Esophagus squamous epithelium (tissue), 4 donors: ENCODE measurements around the gene ZSCAN5C.

ENCODE experiments used
- POLR2A ChIP-seq, 4 donors: fragments of 450-650 bp; IDR thresholded peaks; one replicate each; pipeline ENCODE4 v1.6.1; 2017; ENCODE audit warnings: antibody characterized with exemption in 4 of 4, mild to moderate bottlenecking in 4 of 4, moderate library complexity in 3 of 4
- TF ChIP-seq, protein P1 (sequence below), 6 experiments: fragments of 450-650 bp in 4 of 6; fragments of 200-600 bp in 2 of 6; sonication (generic) in 2 of 6; IDR thresholded peaks; one replicate each; pipeline ENCODE4 v1.5.1; 2016 to 2019; ENCODE audit warnings: antibody characterized with exemption in 6 of 6, mild to moderate bottlenecking in 4 of 6, moderate library complexity in 4 of 6

DNA sequence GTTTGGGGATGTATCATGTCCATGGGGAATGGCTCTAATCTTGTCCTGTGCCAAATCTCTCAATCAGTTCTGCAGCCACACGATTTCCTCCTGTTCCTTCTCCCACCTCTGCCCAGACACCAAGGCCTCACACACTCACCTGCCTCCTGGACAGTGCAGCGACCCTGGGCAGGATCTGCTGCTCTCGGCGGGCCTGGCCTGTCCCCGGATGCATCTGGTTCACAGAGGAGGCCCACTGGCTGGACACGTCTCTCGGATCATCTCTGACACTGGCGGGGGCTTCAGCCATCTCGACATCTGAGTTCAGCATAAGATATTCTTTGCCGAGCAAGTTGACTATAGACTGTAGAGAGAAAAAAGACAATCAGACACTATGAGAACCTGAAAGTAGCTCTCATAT lies 10.4 kb upstream of the ZSCAN5C start:
- TF ChIP-seq, protein P1, sequence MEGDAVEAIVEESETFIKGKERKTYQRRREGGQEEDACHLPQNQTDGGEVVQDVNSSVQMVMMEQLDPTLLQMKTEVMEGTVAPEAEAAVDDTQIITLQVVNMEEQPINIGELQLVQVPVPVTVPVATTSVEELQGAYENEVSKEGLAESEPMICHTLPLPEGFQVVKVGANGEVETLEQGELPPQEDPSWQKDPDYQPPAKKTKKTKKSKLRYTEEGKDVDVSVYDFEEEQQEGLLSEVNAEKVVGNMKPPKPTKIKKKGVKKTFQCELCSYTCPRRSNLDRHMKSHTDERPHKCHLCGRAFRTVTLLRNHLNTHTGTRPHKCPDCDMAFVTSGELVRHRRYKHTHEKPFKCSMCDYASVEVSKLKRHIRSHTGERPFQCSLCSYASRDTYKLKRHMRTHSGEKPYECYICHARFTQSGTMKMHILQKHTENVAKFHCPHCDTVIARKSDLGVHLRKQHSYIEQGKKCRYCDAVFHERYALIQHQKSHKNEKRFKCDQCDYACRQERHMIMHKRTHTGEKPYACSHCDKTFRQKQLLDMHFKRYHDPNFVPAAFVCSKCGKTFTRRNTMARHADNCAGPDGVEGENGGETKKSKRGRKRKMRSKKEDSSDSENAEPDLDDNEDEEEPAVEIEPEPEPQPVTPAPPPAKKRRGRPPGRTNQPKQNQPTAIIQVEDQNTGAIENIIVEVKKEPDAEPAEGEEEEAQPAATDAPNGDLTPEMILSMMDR (IDR thresholded peaks at IDR 0.05): no peak
- no peak for TF ChIP-seq POLR2A (IDR thresholded peaks at IDR 0.05)
